ENCODE data around the gene GGT5. TPM values are rescaled to one million over a fixed set of nuclear protein-coding genes. Genes with fewer than 3 reads are reported as not detected.
"Not testable (repeated sequence)": the region's sequence is repeated elsewhere in the genome, so short reads cannot be mapped to it uniquely, and the experiment has no call there.

The GGT5 gene
- total RNA-seq, 1 experiment from 2014 or later, result not detected

- intact Hi-C loops (cut with micrococcal nuclease; ENCODE audit: unreplicated experiment), result loop anchor here (2.0 kb wide), 1 partner anchor 13 kb away; no protein-coding TSS in a partner anchor
- H3K27ac ChIP-seq, result peak overlapping the region; percentile 12; the same call in 1 of the 2 replicates
Measured at GRCh38 chr22:24289741-24290163, 44.9 kb upstream of the GGT5 start.

GRCh38 chr22:24289114-24289513 lies 44.2 kb upstream of the GGT5 start:
- no peaks in the 10 kb centered on the region for H3K27me3 ChIP-seq (ENCODE audit: insufficient read depth, low read depth)
- no peak overlapping the region for H3K4me2 ChIP-seq
- no peaks in the 10 kb centered on the region for H3K9me2 ChIP-seq (ENCODE audit: insufficient read depth)
- POLR2A ChIA-PET (ENCODE audit: unreplicated experiment), result no interaction called here
- H3K4me1 ChIP-seq (replicated peaks; ENCODE audit: insufficient read depth), result peaks cover 27% of the 10 kb centered on the region
- H3K9me3 ChIP-seq (ENCODE audit: insufficient read depth, low read depth), result no peaks in the 10 kb centered on the region
- BruUV-seq (replicated peaks), result no TSS peak
- TF ChIP-seq EZH2 (IDR thresholded peaks at IDR 0.05; ENCODE audit: low read depth), result no peak
- TF ChIP-seq CTCF (conservative IDR thresholded peaks at IDR 0.05), result no peak
- CTCF ChIA-PET, result no interaction called here
- H2AFZ ChIP-seq, result no peak overlapping the region
- peaks cover 74% of the 10 kb centered on the region for H3K79me2 ChIP-seq (ENCODE audit: low read depth)
- no peaks in the 10 kb centered on the region for H4K20me1 ChIP-seq (ENCODE audit: insufficient read depth)
- H3K36me3 ChIP-seq (ENCODE audit: low read depth), result no peaks in the 10 kb centered on the region
- DNase-seq, result no peak
- H3K4me3 ChIP-seq, result no peak overlapping the region
- H3F3A ChIP-seq (ENCODE audit: insufficient read depth, low read depth), result peaks cover 7% of the 10 kb centered on the region; the same call in 1 of the 2 replicates
- H3K27ac ChIP-seq, result peak overlapping the region; percentile 12; the same call in 1 of the 2 replicates
- intact Hi-C loops (cut with micrococcal nuclease; ENCODE audit: unreplicated experiment), result loop anchor here (2.0 kb wide), 1 partner anchor 14 kb away; no protein-coding TSS in a partner anchor

More at GRCh38 chr22:24289741-24290163, 44.9 kb upstream of the GGT5 start:
- H3K4me3 ChIP-seq, result no peak overlapping the region
- H3F3A ChIP-seq (ENCODE audit: insufficient read depth, low read depth), result peaks cover 7% of the 10 kb centered on the region; the same call in 1 of the 2 replicates
- no peak for DNase-seq
- no peaks in the 10 kb centered on the region for H3K36me3 ChIP-seq (ENCODE audit: low read depth)
- peaks cover 69% of the 10 kb centered on the region for H3K79me2 ChIP-seq (ENCODE audit: low read depth)
- H4K20me1 ChIP-seq (ENCODE audit: insufficient read depth), result no peaks in the 10 kb centered on the region
- TF ChIP-seq CTCF (conservative IDR thresholded peaks at IDR 0.05) (no peak), EZH2 (IDR thresholded peaks at IDR 0.05; ENCODE audit: low read depth) (no peak)
- no peaks in the 10 kb centered on the region for H3K27me3 ChIP-seq (ENCODE audit: insufficient read depth, low read depth)
- no TSS peak for BruUV-seq (replicated peaks)
- no peaks in the 10 kb centered on the region for H3K9me2 ChIP-seq (ENCODE audit: insufficient read depth)
- ChIA-PET CTCF (no interaction called here), POLR2A (ENCODE audit: unreplicated experiment) (no interaction called here)
- peaks cover 22% of the 10 kb centered on the region for H3K4me1 ChIP-seq (replicated peaks; ENCODE audit: insufficient read depth)
- no peak overlapping the region for H3K4me2 ChIP-seq
- H3K9me3 ChIP-seq (ENCODE audit: insufficient read depth, low read depth), result no peaks in the 10 kb centered on the region
- H2AFZ ChIP-seq, result no peak overlapping the region

GRCh38 chr22:24287801-24288200 lies 42.9 kb upstream of the GGT5 start:
- Histone ChIP-seq H3K79me2 (ENCODE audit: low read depth) (peaks cover 81% of the 10 kb centered on the region), H3F3A (ENCODE audit: insufficient read depth, low read depth) (peaks cover 14% of the 10 kb centered on the region), H3K4me1 (replicated peaks; ENCODE audit: insufficient read depth) (peaks cover 40% of the 10 kb centered on the region)
- DNase-seq; H3K36me3 ChIP-seq (ENCODE audit: low read depth); H3K27me3 ChIP-seq (ENCODE audit: insufficient read depth, low read depth); BruUV-seq (replicated peaks); H3K4me3 ChIP-seq; CTCF ChIA-PET; POLR2A ChIA-PET (ENCODE audit: unreplicated experiment); H3K9me2 ChIP-seq (ENCODE audit: insufficient read depth); H4K20me1 ChIP-seq (ENCODE audit: insufficient read depth); H2AFZ ChIP-seq; H3K27ac ChIP-seq; H3K9me3 ChIP-seq (ENCODE audit: insufficient read depth, low read depth); H3K4me2 ChIP-seq: not testable (repeated sequence)
- intact Hi-C loops (cut with micrococcal nuclease; ENCODE audit: unreplicated experiment), result loop anchor here (2.0 kb wide), 1 partner anchor 15 kb away; no protein-coding TSS in a partner anchor

GRCh38 chr22:24287212-24287611 lies 42.3 kb upstream of the GGT5 start:
- BruUV-seq (replicated peaks); H3K9me3 ChIP-seq (ENCODE audit: insufficient read depth, low read depth); POLR2A ChIA-PET (ENCODE audit: unreplicated experiment); H3K9me2 ChIP-seq (ENCODE audit: insufficient read depth); H3K27me3 ChIP-seq (ENCODE audit: insufficient read depth, low read depth); H3K27ac ChIP-seq; CTCF ChIA-PET; H2AFZ ChIP-seq; H4K20me1 ChIP-seq (ENCODE audit: insufficient read depth); DNase-seq; H3K4me2 ChIP-seq; H3K36me3 ChIP-seq (ENCODE audit: low read depth); intact Hi-C loops (cut with micrococcal nuclease; ENCODE audit: unreplicated experiment); H3K4me3 ChIP-seq: not testable (repeated sequence)
- peaks cover 81% of the 10 kb centered on the region for H3K79me2 ChIP-seq (ENCODE audit: low read depth)
- H3F3A ChIP-seq (ENCODE audit: insufficient read depth, low read depth), result peaks cover 19% of the 10 kb centered on the region
- peaks cover 46% of the 10 kb centered on the region for H3K4me1 ChIP-seq (replicated peaks; ENCODE audit: insufficient read depth)

Data from PC-9 (cell line).